Keratinocyte (primary cell): Measurements from ENCODE around the gene KCNAB2.

ENCODE experiments used
- CTCF ChIP-seq, 3 experiments: IDR thresholded peaks in 1 of 3; conservative IDR thresholded peaks in 1 of 3; optimal IDR thresholded peaks in 1 of 3; 2 replicates in 2 of 3; 3 replicates in 1 of 3; pipeline versions ENCODE3 to v1.5.1; 2011; ENCODE audit warnings: low read length in 3 of 3, mild to moderate bottlenecking in 3 of 3, moderate library complexity in 2 of 3, control low read depth in 1 of 3, inconsistent platforms in 1 of 3; ENCODE audit not compliant: insufficient read depth in 2 of 3; ENCODE audit errors: extremely low read depth in 1 of 3
- EZH2 ChIP-seq: IDR thresholded peaks from one replicate; pipeline ENCODE4 v1.6.1; 2012; ENCODE audit warnings: inconsistent platforms, mild to moderate bottlenecking, low read length, moderate library complexity

GRCh38 chr1:6011161-6011945 lies 34.3 kb upstream of the KCNAB2 start:
- TF ChIP-seq CTCF (optimal IDR thresholded peaks at IDR 0.05 in 1 of 3, IDR thresholded peaks at IDR 0.05 in 1 of 3, conservative IDR thresholded peaks at IDR 0.05 in 1 of 3; ENCODE audit: extremely low read depth in 1 of 3, insufficient read depth in 2 of 3, low read length in 3 of 3) (no peak), EZH2 (no peak)
